Right kidney (tissue), 1 donor: ENCODE results near the gene TRMT2B.
"Not testable (repeated sequence)": the region's sequence is repeated elsewhere in the genome, so short reads cannot be mapped to it uniquely, and the experiment has no call there.

Experiments
- DNase-seq: peaks from one replicate; pipeline ENCODE4 v3.0.0-alpha.2; 2016

Gene TRMT2B

DNA sequence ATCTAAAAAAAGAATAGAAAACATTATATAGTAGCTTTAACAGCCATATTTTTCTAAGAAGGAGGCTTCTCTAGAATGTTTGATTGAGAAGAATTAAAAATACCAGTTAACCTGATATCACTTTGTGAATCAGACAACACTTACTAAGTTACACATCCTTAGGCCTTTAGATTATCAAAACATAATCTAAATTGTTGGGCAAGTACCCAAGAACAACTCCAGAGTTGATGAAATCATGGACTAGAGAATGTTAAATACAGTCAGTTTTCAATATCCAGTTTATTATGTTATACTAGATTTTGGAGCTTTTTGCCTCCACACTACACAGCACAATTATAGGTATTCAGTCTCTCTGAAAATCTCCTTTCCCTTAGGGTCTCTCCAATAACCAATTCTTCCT is 42.8 kb downstream of the TRMT2B start:
- no peak for DNase-seq

GRCh38 chrX:100999451-100999850 is 52.5 kb downstream of the TRMT2B start:
- no peak for DNase-seq

GRCh38 chrX:100995469-100995868 is 56.4 kb downstream of the TRMT2B start:
- no peak for DNase-seq

DNA sequence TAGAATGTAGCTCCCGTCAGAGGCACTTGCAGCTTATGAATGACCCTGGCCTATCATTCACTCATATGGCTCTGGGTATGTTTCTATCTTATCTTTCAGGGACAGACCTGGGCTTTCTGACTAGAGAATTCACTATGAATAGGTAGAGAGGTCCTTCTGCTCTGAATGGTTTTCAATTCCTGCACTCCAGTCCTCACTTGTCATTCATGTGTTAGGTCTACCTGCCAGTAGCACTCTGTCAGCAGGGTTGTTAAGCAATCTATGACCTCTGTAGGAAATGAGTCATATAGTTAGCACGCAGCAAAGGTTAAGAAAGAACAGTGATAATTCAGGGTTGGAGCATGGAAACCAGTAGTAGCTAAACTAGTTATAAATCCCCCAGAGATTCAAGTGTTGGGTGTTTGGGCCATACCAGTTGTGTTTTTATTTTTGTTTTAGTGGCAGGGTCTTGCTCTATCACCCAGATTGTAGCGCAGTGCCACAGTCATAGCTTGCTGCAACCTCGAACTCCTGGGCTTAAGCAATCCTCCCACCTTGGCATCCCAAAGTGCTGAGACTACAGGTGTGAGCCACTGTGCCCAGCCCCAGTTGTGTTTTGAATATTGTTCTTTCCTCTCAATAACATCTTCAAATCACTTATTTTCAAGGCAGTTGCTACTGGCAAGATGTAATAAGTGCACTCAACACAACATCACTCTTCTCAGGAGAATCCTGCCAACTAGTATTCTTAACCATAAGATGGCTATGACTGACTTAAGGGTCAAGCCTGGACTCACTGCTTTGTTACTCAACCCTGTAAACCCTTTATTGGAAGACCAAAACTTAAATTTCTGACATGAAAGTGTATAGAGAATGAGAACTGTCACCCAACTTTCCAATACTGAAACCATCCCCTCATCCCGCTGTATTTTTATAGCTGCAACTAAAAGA is 57.3 kb downstream of the TRMT2B start:
- no peak for DNase-seq

DNA sequence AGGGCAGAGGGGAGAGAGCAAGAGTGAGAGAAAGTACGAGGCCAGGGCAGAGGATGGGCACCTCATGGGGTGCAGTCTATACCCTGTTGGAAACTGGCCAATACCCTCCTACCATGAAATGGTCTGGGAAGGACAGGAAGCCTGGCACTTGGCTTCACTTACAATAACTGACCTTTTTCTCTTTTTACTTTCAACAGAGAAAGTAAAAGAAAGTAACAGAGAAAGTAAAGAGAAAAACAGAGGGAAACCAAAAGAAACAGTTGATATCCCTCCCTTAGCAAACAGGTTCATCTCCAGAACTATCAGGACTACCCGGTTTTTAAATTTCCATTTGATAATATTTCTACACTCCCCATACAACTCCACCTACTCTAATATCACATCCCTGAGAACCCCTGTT is 61.8 kb downstream of the TRMT2B start:
- DNase-seq: no peak

GRCh38 chrX:100984818-100985217 is 67.1 kb downstream of the TRMT2B start:
- no peak for DNase-seq

DNA sequence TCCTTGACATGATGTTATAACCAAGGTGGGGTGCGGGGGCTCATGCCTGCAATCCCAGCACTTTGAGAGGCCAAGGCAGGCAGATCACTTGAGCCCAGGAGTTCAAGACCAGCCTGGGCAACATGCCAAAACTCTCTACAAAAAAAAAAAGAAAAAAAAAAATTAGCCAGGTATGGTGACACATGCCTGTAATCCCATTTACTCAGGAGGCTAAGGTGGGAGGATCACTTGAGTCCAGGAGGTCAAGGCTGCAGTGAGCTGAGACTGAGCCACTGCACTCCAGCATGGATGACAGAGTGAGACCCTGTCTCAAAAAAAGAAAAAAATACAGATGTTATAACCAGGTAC is 70.4 kb downstream of the TRMT2B start:
- not testable (repeated sequence) for DNase-seq

GRCh38 chrX:100980608-100981497 is 71.1 kb downstream of the TRMT2B start:
- no peak for DNase-seq

GRCh38 chrX:100979881-100980607 is 71.9 kb downstream of the TRMT2B start:
- DNase-seq: no peak

DNA sequence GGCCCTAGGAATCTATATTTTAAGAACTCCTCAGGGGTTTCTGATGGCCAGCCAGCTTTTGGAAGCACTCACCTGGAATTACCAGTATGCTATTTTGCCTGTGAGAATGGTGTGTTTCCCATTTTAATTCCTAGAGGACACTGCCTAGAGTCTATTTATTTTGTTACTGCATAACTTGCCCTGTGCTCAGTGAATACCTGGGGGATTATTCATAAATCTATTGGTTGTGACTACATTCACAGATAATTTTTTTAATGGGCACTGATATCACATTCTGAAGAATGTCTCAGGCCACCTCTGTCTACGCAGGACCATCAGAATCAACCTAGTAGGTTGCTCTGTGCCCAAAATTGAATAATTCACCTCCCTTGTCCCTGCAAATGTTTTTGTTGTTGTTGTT is 75.7 kb downstream of the TRMT2B start:
- DNase-seq: no peak

- no peak for DNase-seq
Measured at GRCh38 chrX:100975212-100975611, 76.7 kb downstream of the TRMT2B start.

- no peak for DNase-seq
Measured at GRCh38 chrX:100973411-100973810, 78.5 kb downstream of the TRMT2B start.

GRCh38 chrX:100969936-100970335 is 82.0 kb downstream of the TRMT2B start:
- no peak for DNase-seq

DNA sequence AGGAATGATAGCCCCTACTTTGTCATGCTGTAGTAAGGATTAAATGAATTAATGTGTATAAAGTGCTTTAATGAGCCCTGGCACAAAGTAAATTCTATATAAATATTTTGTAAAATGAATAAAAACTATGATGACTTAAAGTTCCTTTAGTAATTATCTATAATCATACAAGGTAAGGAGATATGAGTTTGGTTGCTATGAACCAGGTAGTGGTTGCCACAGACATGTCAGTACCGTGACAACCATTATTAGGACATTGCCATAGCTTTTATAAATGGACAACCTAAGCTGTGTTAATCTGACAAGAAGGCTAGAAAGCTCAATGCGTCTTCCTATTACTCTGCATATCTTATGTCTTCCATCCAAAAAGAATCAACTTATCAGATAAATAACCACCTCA is 82.5 kb downstream of the TRMT2B start, which contains the start of gene ARL13A:
ARL13A (plus strand) TSS at position 301 of the 400 bp plus-strand sequence. CDS start 3,982 bp downstream, outside the sequence.
- no peak for DNase-seq

DNA sequence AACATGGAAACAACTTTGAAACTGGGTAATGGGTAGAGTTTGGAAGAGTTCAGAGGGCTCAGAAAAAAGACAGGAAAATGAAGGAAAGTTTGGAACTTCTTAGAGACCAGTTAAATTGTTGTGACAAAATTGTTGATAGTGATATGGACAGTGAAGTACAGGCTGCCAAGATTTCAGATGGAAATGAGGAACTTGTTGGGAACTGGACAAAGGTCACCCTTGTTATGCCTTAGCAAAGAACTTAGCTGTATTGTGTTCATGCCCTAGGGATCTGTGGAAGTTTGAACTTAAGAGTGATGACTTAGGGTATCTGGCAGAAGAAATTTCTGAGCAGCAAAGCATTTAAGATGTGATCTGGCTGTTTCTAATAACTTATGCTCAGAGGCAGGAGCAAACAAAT is 87.5 kb downstream of the TRMT2B start:
- DNase-seq: no peak

- no peak for DNase-seq
Measured at GRCh38 chrX:100962811-100963210, 89.1 kb downstream of the TRMT2B start.
